Nephron (organoid): ENCODE data around the gene ATP13A1.

Experiments used
- H3K27ac Mint-ChIP-seq, 3 experiments: 2 replicates each; pipeline ENCODE4 v1.8.0; 2020; ENCODE audit warnings: mixed read lengths in 3 of 3, mild to moderate bottlenecking in 2 of 3, moderate library complexity in 1 of 3
- H3K27me3 Mint-ChIP-seq: 2 replicates; pipeline ENCODE4 v1.8.0; 2021; ENCODE audit warnings: low read depth, mild to moderate bottlenecking, moderate library complexity, mixed read lengths
- H3K36me3 Mint-ChIP-seq: 2 replicates; pipeline ENCODE4 v1.8.0; 2020; ENCODE audit warnings: low read depth, mixed read lengths
- H3K4me1 Mint-ChIP-seq: 2 replicates; pipeline ENCODE4 v1.8.0; 2020; ENCODE audit warnings: mixed read lengths
- H3K4me3 Mint-ChIP-seq, 3 experiments: 2 replicates each; pipeline ENCODE4 v1.8.0; 2020; ENCODE audit warnings: mild to moderate bottlenecking in 3 of 3, mixed read lengths in 3 of 3, moderate library complexity in 2 of 3
- H3K9me3 Mint-ChIP-seq: 2 replicates; pipeline ENCODE4 v1.8.0; 2020; ENCODE audit warnings: mixed read lengths
- TF ChIP-seq, protein P1 (sequence below), 3 experiments: fragments of 200-600 bp; sonication (generic); IDR thresholded peaks; one replicate each; pipeline ENCODE4 v1.5.0; 2021; ENCODE audit warnings: antibody characterized with exemption in 3 of 3; ENCODE audit not compliant: unreplicated experiment in 3 of 3

Gene ATP13A1

DNA sequence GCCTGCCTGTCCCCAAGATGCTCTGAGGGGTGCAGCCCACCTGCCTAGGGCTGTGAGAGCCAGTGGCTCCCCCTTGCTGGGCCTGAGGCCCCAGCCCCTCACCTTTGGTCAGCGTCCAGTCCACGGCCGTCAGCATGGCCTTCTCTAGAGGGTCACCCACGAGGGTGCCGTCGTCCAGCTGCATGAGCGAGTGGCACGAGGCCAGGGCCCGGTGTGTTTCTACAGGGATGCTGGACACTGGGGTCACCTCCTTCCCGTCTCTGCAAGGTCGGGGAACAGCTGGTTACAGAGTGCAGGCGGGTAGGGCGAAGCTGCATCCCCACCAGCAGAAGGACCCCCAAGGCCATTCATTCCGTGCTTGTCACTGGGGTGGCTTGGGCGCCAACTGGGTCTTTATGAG, 9.0 kb downstream of the ATP13A1 start:
- Mint-ChIP-seq H3K4me1 (no peaks in the 10 kb centered on the region), H3K27ac (no peak overlapping the region), H3K36me3 (peaks cover 51% of the 10 kb centered on the region)

DNA sequence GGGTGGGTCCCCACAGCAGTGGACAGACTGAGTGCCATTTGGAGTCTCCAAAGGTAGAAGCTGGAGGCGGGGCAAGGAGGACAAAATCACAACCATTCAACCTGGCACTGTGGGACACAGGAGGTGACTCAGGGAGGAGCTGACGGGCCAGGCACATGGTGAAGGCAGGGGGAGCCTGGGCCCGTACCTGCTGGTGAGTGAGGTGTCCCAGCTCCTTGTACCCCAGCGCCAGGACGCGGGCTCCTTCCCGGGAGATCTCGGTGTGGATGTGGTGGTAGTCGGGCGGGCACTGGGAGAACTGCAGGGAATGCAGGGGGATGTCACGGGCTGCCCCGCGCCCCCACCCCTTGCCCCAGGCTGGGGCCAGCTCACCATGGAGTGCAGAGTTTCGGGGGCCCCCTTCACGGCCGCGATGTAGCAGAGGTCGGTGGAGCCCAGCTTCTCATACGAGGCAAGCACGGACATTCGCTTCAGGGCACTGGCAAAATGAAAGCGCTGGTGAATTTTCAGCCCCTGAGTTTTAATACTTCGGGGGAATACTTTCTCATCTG, 9.8 kb downstream of the ATP13A1 start:
- no peaks in the 10 kb centered on the region for H3K27me3 Mint-ChIP-seq
- H3K36me3 Mint-ChIP-seq: peaks cover 56% of the 10 kb centered on the region
- H3K9me3 Mint-ChIP-seq: no peaks in the 10 kb centered on the region
- H3K27ac Mint-ChIP-seq: no peak overlapping the region
- TF ChIP-seq, protein P1, sequence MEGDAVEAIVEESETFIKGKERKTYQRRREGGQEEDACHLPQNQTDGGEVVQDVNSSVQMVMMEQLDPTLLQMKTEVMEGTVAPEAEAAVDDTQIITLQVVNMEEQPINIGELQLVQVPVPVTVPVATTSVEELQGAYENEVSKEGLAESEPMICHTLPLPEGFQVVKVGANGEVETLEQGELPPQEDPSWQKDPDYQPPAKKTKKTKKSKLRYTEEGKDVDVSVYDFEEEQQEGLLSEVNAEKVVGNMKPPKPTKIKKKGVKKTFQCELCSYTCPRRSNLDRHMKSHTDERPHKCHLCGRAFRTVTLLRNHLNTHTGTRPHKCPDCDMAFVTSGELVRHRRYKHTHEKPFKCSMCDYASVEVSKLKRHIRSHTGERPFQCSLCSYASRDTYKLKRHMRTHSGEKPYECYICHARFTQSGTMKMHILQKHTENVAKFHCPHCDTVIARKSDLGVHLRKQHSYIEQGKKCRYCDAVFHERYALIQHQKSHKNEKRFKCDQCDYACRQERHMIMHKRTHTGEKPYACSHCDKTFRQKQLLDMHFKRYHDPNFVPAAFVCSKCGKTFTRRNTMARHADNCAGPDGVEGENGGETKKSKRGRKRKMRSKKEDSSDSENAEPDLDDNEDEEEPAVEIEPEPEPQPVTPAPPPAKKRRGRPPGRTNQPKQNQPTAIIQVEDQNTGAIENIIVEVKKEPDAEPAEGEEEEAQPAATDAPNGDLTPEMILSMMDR (IDR thresholded peaks at IDR 0.05; ENCODE audit: unreplicated experiment in 3 of 3): no peak
- H3K4me1 Mint-ChIP-seq: no peaks in the 10 kb centered on the region
- no peak overlapping the region for H3K4me3 Mint-ChIP-seq

More for the DNA sequence above, 9.0 kb downstream of the ATP13A1 start:
- Mint-ChIP-seq H3K9me3 (no peaks in the 10 kb centered on the region), H3K4me3 (no peak overlapping the region), H3K27me3 (no peaks in the 10 kb centered on the region)
- TF ChIP-seq, protein P1 (IDR thresholded peaks at IDR 0.05; ENCODE audit: unreplicated experiment in 3 of 3): no peak

DNA sequence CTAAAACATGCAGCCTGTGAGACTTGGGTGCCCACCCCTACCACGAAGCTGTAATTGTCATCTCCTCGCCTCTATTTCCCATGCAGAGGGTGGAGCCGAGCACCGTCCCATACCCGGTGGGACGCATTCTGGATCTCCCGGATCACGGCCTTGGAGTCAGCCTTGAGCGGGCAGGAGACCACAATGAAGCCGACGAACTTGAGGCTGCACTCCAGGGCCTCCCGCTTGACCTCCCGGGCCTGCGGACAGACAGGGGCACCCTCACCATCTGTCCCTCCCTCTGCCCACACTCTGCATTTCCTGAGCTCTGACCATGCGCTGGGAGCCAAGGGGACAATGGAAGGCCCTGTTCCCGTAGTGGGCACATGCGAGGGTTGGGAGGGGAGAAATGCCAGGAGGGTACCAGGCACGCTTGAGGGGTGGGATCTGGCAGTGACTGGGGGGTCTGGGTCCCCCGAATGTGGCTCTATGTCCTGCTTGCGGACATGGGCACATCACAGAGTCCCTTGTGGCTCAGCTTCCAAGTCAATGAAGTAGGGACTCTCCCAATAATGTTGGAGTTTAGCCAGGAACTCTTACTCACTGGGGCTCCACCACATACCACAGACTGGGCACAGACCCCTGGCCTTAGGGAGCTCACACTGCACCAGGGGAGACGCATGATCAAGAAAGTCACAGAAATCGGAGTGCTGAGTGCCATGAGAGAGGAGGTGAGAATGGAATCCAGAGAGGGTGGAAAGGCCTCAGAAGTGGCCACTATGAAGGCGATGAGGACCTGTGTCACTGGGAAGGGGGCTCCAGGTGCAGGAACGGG, 10.8 kb downstream of the ATP13A1 start:
- no peak overlapping the region for H3K4me3 Mint-ChIP-seq
- peaks cover 53% of the 10 kb centered on the region for H3K36me3 Mint-ChIP-seq
- TF ChIP-seq, protein P1 (IDR thresholded peaks at IDR 0.05; ENCODE audit: unreplicated experiment in 3 of 3): no peak
- no peaks in the 10 kb centered on the region for H3K27me3 Mint-ChIP-seq
- H3K27ac Mint-ChIP-seq: no peak overlapping the region
- no peaks in the 10 kb centered on the region for H3K9me3 Mint-ChIP-seq
- no peaks in the 10 kb centered on the region for H3K4me1 Mint-ChIP-seq

- Mint-ChIP-seq H3K36me3 (peaks cover 52% of the 10 kb centered on the region), H3K27me3 (no peaks in the 10 kb centered on the region), H3K27ac (no peak overlapping the region)
Observed at GRCh38 chr19:19651076-19651475, 12.4 kb downstream of the ATP13A1 start.

DNA sequence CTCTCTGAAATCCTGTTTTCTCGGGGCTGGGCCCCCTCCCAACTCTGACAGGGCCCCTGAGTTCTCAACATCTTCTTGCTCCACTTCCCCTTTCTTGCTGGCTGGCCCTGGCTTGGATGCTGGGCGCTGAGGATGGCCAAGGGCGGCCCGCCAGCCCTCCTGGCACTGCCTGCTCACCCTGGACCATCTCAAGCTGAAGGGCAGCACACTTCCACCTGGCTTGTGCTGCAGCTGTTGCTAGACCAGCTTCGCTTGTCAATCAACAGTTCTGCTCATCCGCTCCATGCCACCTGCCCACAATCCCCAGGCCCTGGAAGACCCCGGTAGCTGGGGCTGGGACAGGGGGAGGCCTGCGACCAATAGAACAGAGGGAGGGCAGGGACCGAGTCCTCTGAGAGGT, 13.1 kb downstream of the ATP13A1 start:
- Mint-ChIP-seq H3K27me3 (no peaks in the 10 kb centered on the region), H3K36me3 (peaks cover 55% of the 10 kb centered on the region), H3K9me3 (no peaks in the 10 kb centered on the region), H3K4me3 (no peak overlapping the region), H3K27ac (no peak overlapping the region), H3K4me1 (no peaks in the 10 kb centered on the region)
- TF ChIP-seq, protein P1 (IDR thresholded peaks at IDR 0.05; ENCODE audit: unreplicated experiment in 3 of 3): no peak

More at GRCh38 chr19:19651076-19651475, 12.4 kb downstream of the ATP13A1 start:
- Mint-ChIP-seq H3K9me3 (no peaks in the 10 kb centered on the region), H3K4me1 (no peaks in the 10 kb centered on the region), H3K4me3 (no peak overlapping the region)
- TF ChIP-seq, protein P1 (IDR thresholded peaks at IDR 0.05; ENCODE audit: unreplicated experiment in 3 of 3): no peak
